HFFc6 (cell line): ENCODE measurements around the gene SAMD14. TPM values are rescaled to one million over a fixed set of nuclear protein-coding genes. Genes with fewer than 3 reads are reported as not detected.
A peak's percentile ranks its signal among the peaks of the same experiment; 100 is the strongest.

Source experiments
- DNase-seq: peaks from one replicate; pipeline ENCODE4 v3.0.0-alpha.2; 2018
- H3K27ac Mint-ChIP-seq: 2 replicates; pipeline ENCODE4 v1.8.0; 2020; ENCODE audit warnings: mild to moderate bottlenecking, mixed read lengths
- H3K27me3 Mint-ChIP-seq: 2 replicates; pipeline ENCODE4 v1.8.0; 2021; ENCODE audit warnings: mild to moderate bottlenecking, moderate library complexity, mixed read lengths; ENCODE audit not compliant: insufficient read depth
- H3K36me3 Mint-ChIP-seq: 2 replicates; pipeline ENCODE4 v1.8.0; 2021; ENCODE audit warnings: low read depth, mixed read lengths
- H3K4me1 Mint-ChIP-seq: 2 replicates; pipeline ENCODE4 v1.8.0; 2020; ENCODE audit warnings: low read depth, mixed read lengths
- H3K4me3 Mint-ChIP-seq: 2 replicates; pipeline ENCODE4 v1.8.0; 2020; ENCODE audit warnings: mild to moderate bottlenecking, moderate library complexity, mixed read lengths
- H3K9me3 Mint-ChIP-seq: 2 replicates; pipeline ENCODE4 v1.8.0; 2020; ENCODE audit warnings: mild to moderate bottlenecking, mixed read lengths
- CTCF ChIP-seq: fragments of 200-600 bp; sonication (generic); IDR thresholded peaks from 2 replicates; pipeline ENCODE4 v1.5.0; 2021; ENCODE audit warnings: antibody characterized with exemption, mild to moderate bottlenecking
- total RNA-seq, 6 experiments: library from RNA; stranded (reverse); fragmentation: NEBNext Ultra II Directional; extraction: Animal tissue kit (Norgen Biotek cat#: 25700); gene quantifications; 2 replicates in 1 of 6; 3 replicates in 5 of 6; pipeline ENCODE4 v1.2.3, GENCODE V29; 2021

Gene SAMD14
- total RNA-seq, 6 experiments from 2014 or later, result 4.3 to 14.1 (median 11.4) TPM

DNA sequence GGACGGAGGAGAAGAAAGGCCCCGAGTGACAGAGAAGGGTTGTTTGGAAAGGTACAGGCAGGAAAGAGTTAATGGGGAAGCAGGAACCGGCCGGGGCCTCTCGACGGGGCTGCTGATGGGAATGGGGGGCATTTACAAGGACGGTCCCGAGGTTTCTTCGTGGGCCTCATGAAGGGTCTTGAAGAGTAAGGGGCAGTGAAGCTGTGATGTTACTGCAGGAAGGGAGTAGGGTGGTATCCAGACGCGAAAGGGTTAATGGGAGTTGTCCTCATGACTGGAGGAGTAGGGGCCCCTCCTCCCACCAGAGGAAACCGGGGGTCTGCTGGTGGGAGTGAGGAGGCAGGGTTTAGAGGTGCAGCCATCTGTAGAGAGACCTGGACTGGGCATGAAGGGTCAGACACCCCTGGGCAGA, 34.3 kb downstream of the SAMD14 start:
- peaks cover 47% of the 10 kb centered on the region for H3K4me1 Mint-ChIP-seq
- H3K9me3 Mint-ChIP-seq, result no peaks in the 10 kb centered on the region
- no peak for TF ChIP-seq CTCF
- peak overlapping the region; percentile 90 for H3K4me3 Mint-ChIP-seq
- H3K36me3 Mint-ChIP-seq, result peaks cover 9% of the 10 kb centered on the region; the same call in 1 of the 2 replicates
- peak overlapping the region; percentile 84 for H3K27ac Mint-ChIP-seq
- no peak for DNase-seq
- H3K27me3 Mint-ChIP-seq, result peaks cover 32% of the 10 kb centered on the region

DNA sequence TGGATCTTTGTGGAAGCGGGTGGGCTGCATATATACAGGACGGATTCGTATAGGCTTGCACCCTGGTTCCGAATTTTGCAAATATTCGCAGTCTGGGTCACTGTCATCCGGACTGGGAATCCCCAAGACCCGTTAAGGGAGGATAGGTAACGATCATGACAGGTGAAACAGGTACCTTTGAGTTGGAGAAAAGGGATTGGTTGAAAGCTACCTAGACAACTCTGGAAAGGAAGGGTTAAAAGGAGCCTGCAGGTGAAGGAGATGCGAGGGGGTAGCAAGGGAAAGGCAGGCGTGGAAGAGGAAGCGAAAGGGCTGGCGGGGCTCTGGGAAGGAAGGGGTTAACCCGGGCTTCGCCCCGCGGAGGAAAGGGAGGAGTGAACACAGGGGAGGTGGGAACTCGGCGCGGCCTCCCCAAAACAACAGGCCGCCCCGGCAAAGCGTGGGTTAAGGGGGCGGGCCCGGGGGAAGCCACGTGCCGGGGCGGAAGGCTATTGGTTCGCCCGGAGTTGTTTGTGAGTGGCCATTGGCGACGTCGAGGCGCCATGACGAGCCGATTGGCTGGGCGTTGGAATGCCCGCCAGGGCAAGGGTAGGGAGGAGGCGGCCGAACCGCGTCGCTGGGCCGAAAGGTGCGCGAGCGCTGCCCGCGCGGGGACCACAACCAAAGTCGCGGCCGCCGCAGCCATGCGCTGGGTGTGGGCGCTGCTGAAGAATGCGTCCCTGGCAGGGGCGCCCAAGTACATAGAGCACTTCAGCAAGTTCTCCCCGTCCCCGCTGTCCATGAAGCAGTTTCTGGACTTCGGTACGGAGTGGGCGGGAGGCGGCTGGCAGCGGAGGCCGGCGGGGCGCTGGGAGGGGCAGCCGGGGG, 35.0 kb downstream of the SAMD14 start, which contains the start of gene PDK2:
Gene PDK2 (plus strand): TSS at position 599 of the 867 bp plus-strand sequence. CDS start 85 bp downstream, at position 684.
- peaks cover 32% of the 10 kb centered on the region for H3K27me3 Mint-ChIP-seq
- no peak for TF ChIP-seq CTCF
- H3K4me3 Mint-ChIP-seq, result peak within 1 kb of the TSS; percentile 90
- H3K36me3 Mint-ChIP-seq, result peaks cover 12% of the 10 kb centered on the region; the same call in 1 of the 2 replicates
- peak; percentile 91 for DNase-seq
- H3K27ac Mint-ChIP-seq, result peak within 1 kb of the TSS; percentile 84
- H3K4me1 Mint-ChIP-seq, result peaks cover 41% of the 10 kb centered on the region
- no peaks in the 10 kb centered on the region for H3K9me3 Mint-ChIP-seq

- peaks cover 13% of the 10 kb centered on the region; the same call in 1 of the 2 replicates for H3K36me3 Mint-ChIP-seq
- H3K4me1 Mint-ChIP-seq, result peaks cover 35% of the 10 kb centered on the region
- peak; percentile 98 for TF ChIP-seq CTCF
- peak overlapping the region; percentile 90 for H3K4me3 Mint-ChIP-seq
- peak overlapping the region; percentile 84 for H3K27ac Mint-ChIP-seq
- peaks cover 32% of the 10 kb centered on the region for H3K27me3 Mint-ChIP-seq
- DNase-seq, result peak; percentile 76
- H3K9me3 Mint-ChIP-seq, result no peaks in the 10 kb centered on the region
Observed at GRCh38 chr17:50094243-50094752, 35.7 kb downstream of the SAMD14 start.

- TF ChIP-seq CTCF, result no peak
- H3K36me3 Mint-ChIP-seq, result peaks cover 18% of the 10 kb centered on the region; the same call in 1 of the 2 replicates
- H3K9me3 Mint-ChIP-seq, result no peaks in the 10 kb centered on the region
- H3K27me3 Mint-ChIP-seq, result peaks cover 34% of the 10 kb centered on the region
- H3K27ac Mint-ChIP-seq, result peak overlapping the region; percentile 84
- DNase-seq, result no peak
- peaks cover 35% of the 10 kb centered on the region for H3K4me1 Mint-ChIP-seq
- peak overlapping the region; percentile 90; the same call in 1 of the 2 replicates for H3K4me3 Mint-ChIP-seq
Observed at GRCh38 chr17:50093807-50094206, 36.2 kb downstream of the SAMD14 start.

- Mint-ChIP-seq H3K27me3 (peaks cover 34% of the 10 kb centered on the region), H3K36me3 (peaks cover 24% of the 10 kb centered on the region; the same call in 1 of the 2 replicates), H3K27ac (peak overlapping the region; percentile 84), H3K4me3 (no peak overlapping the region), H3K4me1 (peaks cover 35% of the 10 kb centered on the region), H3K9me3 (no peaks in the 10 kb centered on the region)
- no peak for TF ChIP-seq CTCF
- no peak for DNase-seq
Observed at GRCh38 chr17:50093246-50093645, 36.7 kb downstream of the SAMD14 start.
